Measurements from ENCODE around the gene ARHGEF5. TPM values are rescaled to one million over a fixed set of nuclear protein-coding genes. Genes with fewer than 3 reads are reported as not detected.

ARHGEF5 gene
- polyA plus RNA-seq, 2 of the 4 experiments (the other 2 are of a cell fraction): 2.3 to 2.5 TPM

DNA sequence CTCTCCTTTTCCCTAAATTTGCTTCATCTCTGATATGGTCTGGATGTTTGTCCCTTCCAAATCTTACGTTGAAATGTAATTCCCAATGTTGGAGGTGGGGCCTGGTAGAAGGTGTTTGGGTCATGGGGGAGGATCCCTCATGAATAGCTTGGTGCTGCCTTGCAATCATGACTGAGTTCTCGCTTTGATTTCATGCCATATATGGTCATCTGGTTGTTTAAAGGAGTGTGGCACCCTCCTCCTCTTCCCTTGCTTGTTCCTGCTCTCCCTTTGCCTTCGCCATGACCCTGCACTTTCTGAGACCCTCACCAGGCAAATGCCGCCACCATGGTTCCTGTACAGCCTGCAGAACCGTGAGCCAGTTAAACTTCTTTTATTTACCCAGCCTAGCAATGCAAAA, 33.7 kb downstream of the ARHGEF5 start:
- no peak overlapping the region for H3K4me2 ChIP-seq
- CTCF ChIA-PET: no interaction called here
- ATAC-seq: no peak
- POLR2A ChIA-PET: no interaction called here
- H3K9me3 ChIP-seq: no peaks in the 10 kb centered on the region
- no peak for TF ChIP-seq HOXB13 (CRISPR knock-in tag; IDR thresholded peaks at IDR 0.05; ENCODE audit: low read depth)
- TF ChIP-seq, protein P1, sequence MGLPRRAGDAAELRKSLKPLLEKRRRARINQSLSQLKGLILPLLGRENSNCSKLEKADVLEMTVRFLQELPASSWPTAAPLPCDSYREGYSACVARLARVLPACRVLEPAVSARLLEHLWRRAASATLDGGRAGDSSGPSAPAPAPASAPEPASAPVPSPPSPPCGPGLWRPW (IDR thresholded peaks at IDR 0.05): no peak
- FAIRE-seq: no peak
- no peak overlapping the region for H3K27ac ChIP-seq
- WGBS (ENCODE audit: missing lambda C conversion rate): 69% methylated on average over 5 of the region's 5 CpGs
- DNase-seq (ENCODE audit: low read depth in 1 of 2, low spot score in 1 of 2): no peak
- H3K4me3 ChIP-seq: no peak overlapping the region
- peaks cover 21% of the 10 kb centered on the region for H3K4me1 ChIP-seq

DNA sequence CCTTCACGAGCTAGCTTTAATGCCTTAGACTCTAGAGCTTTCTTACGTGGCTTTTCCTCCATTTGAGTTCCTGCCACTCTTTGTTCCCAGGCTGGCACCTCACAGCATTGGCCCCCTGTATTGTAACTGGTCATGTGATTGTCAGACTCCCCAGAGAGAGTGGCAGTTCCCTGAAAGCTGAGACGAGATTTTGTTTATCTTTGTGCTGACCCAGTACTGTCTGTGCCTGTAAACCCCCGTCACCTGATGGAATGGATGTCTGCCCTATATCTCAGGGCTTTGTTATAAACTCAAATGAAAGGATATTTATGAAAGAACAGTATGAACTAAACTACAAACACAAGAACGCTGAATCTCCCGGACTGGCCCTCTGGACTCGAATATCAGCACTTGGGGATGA, 35.3 kb downstream of the ARHGEF5 start:
- POLR2A ChIA-PET: no interaction called here
- FAIRE-seq (no peak), ATAC-seq (no peak), DNase-seq (ENCODE audit: low read depth in 1 of 2, low spot score in 1 of 2) (no peak)
- Histone ChIP-seq H3K4me1 (peaks cover 6% of the 10 kb centered on the region; the same call in 2 of the 3 replicates), H3K27ac (no peak overlapping the region), H3K4me3 (no peak overlapping the region), H3K9me3 (no peaks in the 10 kb centered on the region), H3K4me2 (no peak overlapping the region)
- CTCF ChIA-PET: interaction anchor here (1.1 to 2.5 kb wide), 5 partner anchors 10 to 48 kb away, joined by 4 to 15 read pairs (median 9); no protein-coding TSS in a partner anchor
- no peak for TF ChIP-seq ZNF302 (CRISPR knock-in tag; IDR thresholded peaks at IDR 0.05)
- TF ChIP-seq CHD2 (IDR thresholded peaks at IDR 0.05; ENCODE audit: low read length, partially characterized antibody): no peak
- TF ChIP-seq JUNB (IDR thresholded peaks at IDR 0.05): no peak
- TF ChIP-seq, protein P2, sequence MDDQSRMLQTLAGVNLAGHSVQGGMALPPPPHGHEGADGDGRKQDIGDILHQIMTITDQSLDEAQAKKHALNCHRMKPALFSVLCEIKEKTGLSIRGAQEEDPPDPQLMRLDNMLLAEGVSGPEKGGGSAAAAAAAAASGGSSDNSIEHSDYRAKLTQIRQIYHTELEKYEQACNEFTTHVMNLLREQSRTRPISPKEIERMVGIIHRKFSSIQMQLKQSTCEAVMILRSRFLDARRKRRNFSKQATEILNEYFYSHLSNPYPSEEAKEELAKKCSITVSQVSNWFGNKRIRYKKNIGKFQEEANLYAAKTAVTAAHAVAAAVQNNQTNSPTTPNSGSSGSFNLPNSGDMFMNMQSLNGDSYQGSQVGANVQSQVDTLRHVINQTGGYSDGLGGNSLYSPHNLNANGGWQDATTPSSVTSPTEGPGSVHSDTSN (IDR thresholded peaks at IDR 0.05): no peak
- no peak for TF ChIP-seq FOXS1 (CRISPR knock-in tag; IDR thresholded peaks at IDR 0.05)
- TF ChIP-seq HOXA7 (CRISPR knock-in tag; IDR thresholded peaks at IDR 0.05): no peak
- TF ChIP-seq EP300 (IDR thresholded peaks at IDR 0.05): no peak
- TF ChIP-seq RAD21 (conservative IDR thresholded peaks at IDR 0.05 in 1 of 2, IDR thresholded peaks at IDR 0.05 in 1 of 2): no peak
- no peak for TF ChIP-seq JUN (IDR thresholded peaks at IDR 0.05)
- no peak for TF ChIP-seq HEYL (CRISPR knock-in tag; IDR thresholded peaks at IDR 0.05)
- no peak for TF ChIP-seq CBX2 (IDR thresholded peaks at IDR 0.05; ENCODE audit: borderline replicate concordance, low read depth)
- TF ChIP-seq ZSCAN20 (CRISPR knock-in tag; IDR thresholded peaks at IDR 0.05): no peak
- TF ChIP-seq ESRRA (IDR thresholded peaks at IDR 0.05; ENCODE audit: borderline replicate concordance, low read length): no peak
- TF ChIP-seq MYC (IDR thresholded peaks at IDR 0.05; ENCODE audit: borderline replicate concordance, low read length): no peak
- 66% methylated on average over 7 of the region's 7 CpGs for WGBS (ENCODE audit: missing lambda C conversion rate)

DNA sequence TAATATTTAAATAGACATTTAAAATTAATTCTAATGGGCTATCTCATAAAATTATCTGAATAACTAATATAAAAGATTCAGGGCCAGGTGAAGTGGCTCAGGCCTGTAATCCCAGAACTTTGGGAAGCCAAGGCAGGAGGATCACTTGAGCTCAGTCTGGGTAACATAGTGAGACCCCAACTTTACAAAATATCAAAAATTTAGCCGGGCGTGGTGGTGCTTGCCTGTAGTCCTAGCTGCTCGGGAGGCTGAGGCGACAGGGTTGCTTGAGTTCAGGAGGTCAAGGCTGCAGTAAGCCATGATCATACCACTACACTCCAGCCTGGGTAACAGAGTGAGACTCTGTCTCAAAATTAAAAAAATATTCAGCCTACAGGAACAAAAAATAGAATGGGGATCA, 35.8 kb downstream of the ARHGEF5 start:
- H3K4me3 ChIP-seq: no peak overlapping the region
- peak in 1 of 2 experiments; percentile 34; a peak in 3 of 6 replicates for ATAC-seq
- no peak for TF ChIP-seq TFCP2L1 (CRISPR knock-in tag; IDR thresholded peaks at IDR 0.05)
- no peak for TF ChIP-seq RFX5 (IDR thresholded peaks at IDR 0.05)
- TF ChIP-seq POLR2A (IDR thresholded peaks at IDR 0.05; ENCODE audit: low read length): no peak
- TF ChIP-seq RAD21 (conservative IDR thresholded peaks at IDR 0.05 in 1 of 2, IDR thresholded peaks at IDR 0.05 in 1 of 2): no peak
- TF ChIP-seq KDM5A (IDR thresholded peaks at IDR 0.05): no peak
- no peak for TF ChIP-seq HEYL (CRISPR knock-in tag; IDR thresholded peaks at IDR 0.05)
- no peak for TF ChIP-seq EHMT2 (IDR thresholded peaks at IDR 0.05; ENCODE audit: low read depth)
- TF ChIP-seq HOXB13 (CRISPR knock-in tag; IDR thresholded peaks at IDR 0.05; ENCODE audit: low read depth): no peak
- TF ChIP-seq, protein P3, sequence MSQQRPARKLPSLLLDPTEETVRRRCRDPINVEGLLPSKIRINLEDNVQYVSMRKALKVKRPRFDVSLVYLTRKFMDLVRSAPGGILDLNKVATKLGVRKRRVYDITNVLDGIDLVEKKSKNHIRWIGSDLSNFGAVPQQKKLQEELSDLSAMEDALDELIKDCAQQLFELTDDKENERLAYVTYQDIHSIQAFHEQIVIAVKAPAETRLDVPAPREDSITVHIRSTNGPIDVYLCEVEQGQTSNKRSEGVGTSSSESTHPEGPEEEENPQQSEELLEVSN (IDR thresholded peaks at IDR 0.05; ENCODE audit: borderline replicate concordance, low read depth): no peak
- no peak for TF ChIP-seq NFE2L2 (conservative IDR thresholded peaks at IDR 0.05; ENCODE audit: low read length)
- TF ChIP-seq PHF8 (IDR thresholded peaks at IDR 0.05; ENCODE audit: borderline replicate concordance, low read depth): no peak
- TF ChIP-seq HDAC2 (IDR thresholded peaks at IDR 0.05): no peak
- TF ChIP-seq ZC3H11A (IDR thresholded peaks at IDR 0.05): no peak
- TF ChIP-seq HOXB5 (CRISPR knock-in tag; IDR thresholded peaks at IDR 0.05): no peak
- TF ChIP-seq CBX8 (IDR thresholded peaks at IDR 0.05): no peak
- TF ChIP-seq POLR2AphosphoS2 (conservative IDR thresholded peaks at IDR 0.05; ENCODE audit: low read length): no peak
- ChIA-PET POLR2A (no interaction called here), CTCF (interaction anchor here (0.9 to 2.5 kb wide), 13 partner anchors 8 to 135 kb away, joined by 3 to 15 read pairs (median 5); no protein-coding TSS in a partner anchor)
- H3K27ac ChIP-seq: no peak overlapping the region
- H3K4me2 ChIP-seq: no peak overlapping the region
- no peak for DNase-seq (ENCODE audit: low read depth in 1 of 2, low spot score in 1 of 2)
- no peak for FAIRE-seq
- peaks cover 6% of the 10 kb centered on the region; the same call in 1 of the 3 replicates for H3K4me1 ChIP-seq
- 69% methylated on average over 4 of the region's 4 CpGs for WGBS (ENCODE audit: missing lambda C conversion rate)
- H3K9me3 ChIP-seq: no peaks in the 10 kb centered on the region
